NCI-H1436 (cell line): Measurements from ENCODE around the gene NDUFAF8.

Experiments used
- DNase-seq: peaks from one replicate; lab custom pipeline; 2025; lab: John Stamatoyannopoulos, UW

The NDUFAF8 gene, protein sequence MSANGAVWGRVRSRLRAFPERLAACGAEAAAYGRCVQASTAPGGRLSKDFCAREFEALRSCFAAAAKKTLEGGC

DNA sequence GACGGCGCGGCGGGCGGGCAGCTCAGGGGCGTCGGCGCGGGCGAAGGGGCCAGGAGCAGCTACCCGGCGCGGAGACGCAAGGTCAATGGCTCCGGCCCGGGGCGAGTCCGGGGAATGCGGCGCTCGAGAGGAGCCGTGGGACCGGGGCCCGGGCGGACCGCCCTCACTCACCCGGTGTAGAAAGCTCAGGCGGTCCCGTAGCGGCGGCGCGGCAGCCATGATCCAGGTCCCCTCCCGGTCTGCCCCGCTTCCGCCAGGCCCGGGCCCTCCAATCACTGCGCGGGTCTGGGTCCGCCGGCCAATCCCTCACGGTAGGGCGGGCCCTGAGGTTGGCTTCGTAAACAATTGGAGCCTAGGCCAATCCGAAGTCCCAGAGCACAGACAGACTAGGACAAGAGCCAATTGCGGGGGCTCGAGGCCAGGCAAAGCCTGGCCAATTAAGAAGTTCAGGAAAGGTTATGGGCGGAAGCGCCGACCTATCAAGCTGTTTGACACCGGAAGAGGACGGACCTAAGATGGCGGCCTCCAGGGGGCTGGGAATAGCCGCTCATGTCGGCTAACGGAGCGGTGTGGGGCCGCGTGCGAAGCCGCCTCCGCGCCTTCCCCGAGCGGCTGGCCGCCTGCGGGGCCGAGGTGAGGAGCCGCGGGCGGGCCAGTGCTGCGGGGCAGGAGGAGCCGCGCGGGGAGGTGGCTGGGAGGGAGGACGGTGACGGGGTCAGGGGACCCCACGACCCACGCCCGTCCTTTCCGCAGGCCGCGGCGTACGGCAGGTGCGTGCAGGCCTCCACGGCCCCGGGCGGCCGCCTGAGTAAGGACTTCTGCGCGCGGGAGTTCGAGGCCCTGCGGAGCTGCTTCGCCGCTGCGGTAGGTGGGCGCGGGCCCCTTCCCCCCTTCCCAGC lies at the start of gene NDUFAF8, which contains the start of gene TEPSIN:
Gene NDUFAF8 (plus strand): TSS at position 504 of the 899 bp plus-strand sequence. CDS start 46 bp downstream, at position 550.
Gene TEPSIN (minus strand): TSS at position 241 of the 899 bp plus-strand sequence. CDS start 22 bp downstream, at position 219.
- peak; percentile 100 for DNase-seq

DNA sequence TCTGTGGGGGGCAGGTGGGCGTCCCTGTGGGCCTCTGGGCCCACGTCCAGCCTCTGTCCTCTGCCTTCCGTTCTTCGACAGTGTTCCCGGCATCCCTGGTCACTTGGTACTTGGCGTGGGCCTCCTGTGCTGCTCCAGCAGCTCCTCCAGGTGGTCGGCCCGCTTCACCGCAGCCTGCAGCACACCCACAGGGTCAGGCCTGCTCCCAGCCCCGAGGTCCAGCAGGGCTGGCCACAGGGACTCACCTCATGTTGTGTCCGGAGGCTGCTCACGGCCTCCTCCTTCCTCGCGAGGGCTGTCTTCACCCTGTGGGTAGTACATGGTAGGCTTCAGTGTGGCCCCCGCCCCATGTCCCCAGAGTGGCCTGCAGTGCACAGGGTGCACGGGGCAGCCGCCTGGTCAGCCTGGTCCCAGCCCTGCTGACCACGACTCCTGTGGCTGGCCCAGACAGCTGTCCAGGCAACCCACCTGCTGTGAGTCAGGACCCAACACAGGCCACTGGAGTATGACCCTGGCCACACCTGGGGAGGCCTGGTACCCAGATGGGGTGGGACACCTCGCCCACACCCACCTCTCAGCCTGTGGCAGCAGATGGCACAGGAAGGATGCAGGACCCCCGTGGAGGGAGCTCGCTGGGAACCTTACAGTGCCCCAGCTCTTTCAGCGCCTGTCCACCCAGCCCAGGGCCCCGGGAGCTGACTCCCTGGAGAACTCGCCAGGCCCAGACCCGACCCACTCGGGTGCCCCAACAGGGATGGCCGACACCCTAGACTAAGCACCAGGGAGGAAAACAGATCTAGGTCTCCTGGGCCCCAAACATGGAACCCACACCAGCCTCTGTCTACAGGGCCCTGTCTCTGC lies 49.2 kb upstream of the NDUFAF8 start:
- no peak for DNase-seq

DNA sequence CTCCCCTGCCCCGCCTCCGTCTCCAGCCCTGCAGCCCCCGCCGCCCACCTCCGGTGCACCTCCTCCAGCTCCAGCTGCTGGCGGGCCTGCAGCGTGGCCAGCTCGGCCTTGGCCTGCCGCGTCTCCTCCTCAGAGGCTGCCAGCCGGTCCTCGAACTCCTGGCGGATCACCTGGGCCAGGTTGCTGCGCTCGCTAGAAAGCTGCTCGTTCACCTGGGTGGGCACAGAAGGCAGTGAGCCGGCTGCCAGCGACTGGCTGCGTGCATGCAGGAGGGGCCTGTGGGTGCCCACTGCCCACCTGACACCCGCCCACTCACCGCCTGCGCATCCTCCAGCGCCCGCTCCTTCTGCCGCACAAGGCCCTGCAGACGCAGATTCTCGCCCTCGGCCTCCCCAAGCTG lies 48.5 kb upstream of the NDUFAF8 start:
- no peak for DNase-seq

DNA sequence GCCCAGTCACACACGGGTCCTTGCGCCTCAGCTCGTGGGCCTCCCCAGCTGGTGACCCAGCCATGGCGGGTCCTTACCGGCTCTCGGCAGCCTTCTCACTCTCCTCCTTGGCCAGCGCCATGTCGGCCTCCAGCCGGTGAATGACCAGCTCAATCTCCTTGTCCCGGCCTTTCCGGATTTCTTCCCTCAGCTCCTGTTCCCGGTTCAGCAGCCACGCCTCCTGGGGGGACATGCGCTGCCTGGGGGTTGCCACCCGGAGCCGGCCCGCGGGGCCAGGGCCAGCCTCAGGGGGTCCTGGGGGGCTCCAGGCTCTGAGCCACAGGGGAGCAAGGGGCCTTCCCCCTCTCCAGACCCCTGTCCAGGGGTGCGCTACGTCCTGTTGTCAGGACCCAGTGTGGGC lies 48.0 kb upstream of the NDUFAF8 start:
- no peak for DNase-seq

DNA sequence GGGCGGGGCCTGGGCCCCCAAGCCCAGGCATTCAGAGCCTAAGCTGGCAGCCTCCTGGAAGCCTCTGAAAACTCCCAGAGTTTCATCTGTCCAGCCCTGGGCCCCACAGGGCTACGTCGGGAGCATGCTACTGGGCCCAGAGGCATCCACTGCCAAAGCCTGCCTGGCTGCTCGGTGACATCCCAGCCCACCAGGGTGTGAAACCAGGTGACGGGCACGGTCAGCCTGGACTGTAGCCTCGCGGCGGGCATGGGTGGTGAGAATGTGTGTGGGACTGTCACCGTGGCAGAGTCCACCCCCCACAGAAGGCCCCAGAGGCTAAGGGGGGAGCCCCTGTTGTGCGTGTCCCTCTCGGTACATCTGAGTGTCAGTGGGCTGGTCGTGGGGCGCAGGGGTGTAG lies 47.5 kb upstream of the NDUFAF8 start:
- no peak for DNase-seq

DNA sequence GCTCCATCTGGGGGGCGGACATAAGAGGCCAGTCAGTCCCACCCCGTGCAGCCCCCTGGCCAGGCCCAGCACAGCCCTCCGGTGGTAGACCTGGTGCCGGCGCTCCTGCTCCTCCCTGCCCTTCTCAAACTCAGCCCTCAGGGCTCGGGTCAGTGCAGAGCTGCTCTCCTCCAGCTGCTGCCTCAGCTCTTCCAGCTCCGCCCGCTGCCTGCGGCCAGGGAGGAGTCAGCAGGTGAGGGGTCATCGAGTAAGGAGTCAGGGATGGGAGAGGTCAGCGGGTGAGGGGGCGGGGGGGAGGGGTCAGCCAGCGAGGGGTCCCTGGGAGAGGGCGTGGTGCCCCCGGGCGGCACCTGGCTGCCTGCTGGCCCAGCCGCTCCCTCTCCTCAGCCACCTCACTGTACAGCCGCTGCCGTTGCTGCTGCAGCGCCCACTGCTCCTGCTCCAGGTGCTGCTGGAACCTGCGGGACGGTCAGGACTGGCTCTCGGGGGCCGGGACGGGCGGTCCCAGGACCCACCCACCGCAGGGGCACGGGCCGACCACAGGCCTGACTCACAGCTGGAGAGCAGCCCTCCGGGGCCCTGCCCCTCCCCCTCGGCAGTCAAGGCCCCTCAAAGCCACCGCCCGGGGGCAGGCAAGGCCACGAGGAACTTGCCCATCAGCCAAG lies 46.6 kb upstream of the NDUFAF8 start:
- DNase-seq: no peak

DNA sequence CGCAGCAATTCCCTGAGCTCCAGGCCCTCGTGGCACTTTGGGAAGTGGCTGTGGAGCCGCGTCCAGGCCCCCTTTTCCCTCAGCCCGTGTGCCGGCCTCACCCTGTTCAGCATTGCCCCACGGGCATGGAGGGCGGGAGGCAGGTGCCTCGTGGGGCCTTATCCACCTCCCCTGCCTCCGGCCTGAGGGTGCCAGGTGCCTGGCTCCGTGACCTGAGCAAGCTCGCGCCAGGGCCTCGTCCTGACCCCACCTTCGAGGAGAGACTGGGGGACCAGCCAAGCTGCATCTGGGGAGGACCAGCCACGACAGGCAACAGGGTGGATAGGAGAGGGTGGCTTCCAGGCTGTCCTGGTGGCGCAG lies 46.1 kb upstream of the NDUFAF8 start:
- no peak for DNase-seq

DNA sequence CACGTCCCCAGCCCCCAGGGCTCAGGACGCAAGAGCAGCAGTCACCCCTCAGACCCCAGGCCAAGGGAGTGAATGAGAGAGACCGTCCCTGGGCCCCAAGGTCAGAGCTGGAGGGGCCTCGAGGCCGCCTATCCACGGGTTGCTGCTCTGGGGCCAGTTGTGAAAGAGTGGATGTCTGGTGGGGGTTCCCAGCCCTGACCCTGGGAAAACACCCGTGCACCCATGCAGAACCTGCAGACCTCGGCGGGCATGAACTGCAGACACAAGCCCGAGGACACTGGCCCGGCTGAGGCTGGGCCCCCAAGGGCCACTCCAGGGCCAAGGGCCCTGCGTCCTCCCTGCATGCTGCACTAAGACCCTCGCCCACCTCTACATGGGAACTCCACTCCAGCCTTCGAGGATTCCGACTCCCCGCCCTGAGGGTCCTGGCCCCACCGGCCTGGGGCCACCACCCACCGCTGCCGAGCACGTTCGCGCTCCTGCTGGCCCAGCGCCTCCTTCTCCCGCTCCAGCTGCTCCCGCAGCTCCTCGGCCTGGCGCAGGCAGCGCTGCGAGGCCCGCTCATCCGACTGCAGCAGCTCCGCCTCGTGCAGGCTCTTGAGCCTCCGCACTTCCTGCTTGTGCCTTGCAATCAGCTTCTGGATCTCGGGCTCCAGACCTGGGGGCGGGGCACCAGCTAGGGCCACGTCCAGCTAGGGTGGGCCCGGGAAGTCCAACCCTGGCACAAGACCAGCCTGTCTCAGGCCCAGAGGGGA lies 45.5 kb upstream of the NDUFAF8 start:
- DNase-seq: no peak

DNA sequence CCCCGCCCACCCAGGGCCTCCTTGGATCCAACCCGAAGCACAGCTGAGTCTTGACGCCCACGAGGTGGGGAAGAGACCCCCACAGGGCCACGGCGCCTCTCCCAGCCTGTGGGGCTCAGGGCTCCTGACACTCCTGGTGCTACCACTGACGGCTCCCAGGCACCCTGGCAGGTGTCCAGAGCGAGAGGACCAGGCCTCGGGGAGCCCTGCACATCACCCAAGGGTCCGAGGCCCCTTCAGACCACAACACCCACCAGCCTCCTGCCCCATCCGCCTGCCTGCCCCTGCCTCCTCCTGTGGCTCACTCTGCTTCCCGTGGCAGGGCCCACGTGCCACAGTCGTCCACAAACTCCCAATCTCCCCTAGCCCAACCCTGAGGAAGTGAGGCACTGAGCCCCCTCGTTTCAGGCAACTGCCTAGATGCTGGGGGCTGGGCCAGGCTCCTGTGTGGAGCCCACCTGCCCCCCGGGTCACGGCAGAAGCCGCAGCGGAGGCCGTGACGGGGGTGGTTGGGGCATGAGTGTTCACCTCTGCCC lies 44.8 kb upstream of the NDUFAF8 start:
- DNase-seq: no peak

DNA sequence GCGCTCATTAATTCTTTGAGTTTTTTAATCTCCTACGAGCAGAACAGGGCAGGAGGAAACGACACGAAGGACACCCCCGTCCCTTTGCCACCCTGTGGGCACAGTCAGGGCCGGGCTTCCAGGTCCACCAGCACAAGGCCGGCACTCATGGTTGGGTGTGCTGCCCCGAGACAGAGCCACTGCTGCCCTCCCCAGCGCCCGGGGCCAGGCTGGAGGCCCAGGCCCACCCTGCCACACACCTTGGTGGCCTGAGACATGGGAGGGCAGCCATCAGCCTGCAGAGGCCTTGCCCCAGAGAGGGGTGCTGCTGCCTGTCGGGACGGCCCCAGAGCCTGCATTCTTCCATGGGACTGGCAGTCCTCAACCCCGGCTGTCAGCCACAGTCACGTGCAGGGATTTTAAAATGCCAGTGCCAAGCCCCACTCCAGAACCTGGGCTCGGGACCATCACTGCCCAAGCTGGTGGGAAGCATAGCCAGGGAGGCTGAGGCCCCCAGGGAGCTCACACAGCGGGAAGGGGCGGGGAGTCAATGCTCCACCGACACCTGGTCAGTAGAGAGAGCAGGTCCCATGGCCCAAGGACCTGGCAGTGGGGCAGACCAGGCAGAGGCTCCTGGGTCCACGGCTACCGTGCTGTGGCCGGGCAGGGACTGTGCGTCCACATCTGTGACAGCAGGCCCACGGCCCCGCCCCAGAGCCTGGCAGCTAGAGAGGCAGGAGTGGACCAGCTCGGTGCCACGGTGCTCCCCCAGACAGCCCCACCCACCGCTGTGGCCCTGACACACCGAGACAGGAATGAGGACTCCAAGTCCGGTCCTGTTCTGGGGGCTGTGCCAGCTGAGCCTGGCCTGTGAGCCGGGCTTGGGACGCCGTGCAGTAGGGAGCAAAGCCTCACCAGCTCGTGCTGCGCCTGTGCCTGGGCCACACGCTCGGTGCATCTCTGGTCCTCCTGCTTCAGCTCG lies 43.9 kb upstream of the NDUFAF8 start:
- no peak for DNase-seq

DNA sequence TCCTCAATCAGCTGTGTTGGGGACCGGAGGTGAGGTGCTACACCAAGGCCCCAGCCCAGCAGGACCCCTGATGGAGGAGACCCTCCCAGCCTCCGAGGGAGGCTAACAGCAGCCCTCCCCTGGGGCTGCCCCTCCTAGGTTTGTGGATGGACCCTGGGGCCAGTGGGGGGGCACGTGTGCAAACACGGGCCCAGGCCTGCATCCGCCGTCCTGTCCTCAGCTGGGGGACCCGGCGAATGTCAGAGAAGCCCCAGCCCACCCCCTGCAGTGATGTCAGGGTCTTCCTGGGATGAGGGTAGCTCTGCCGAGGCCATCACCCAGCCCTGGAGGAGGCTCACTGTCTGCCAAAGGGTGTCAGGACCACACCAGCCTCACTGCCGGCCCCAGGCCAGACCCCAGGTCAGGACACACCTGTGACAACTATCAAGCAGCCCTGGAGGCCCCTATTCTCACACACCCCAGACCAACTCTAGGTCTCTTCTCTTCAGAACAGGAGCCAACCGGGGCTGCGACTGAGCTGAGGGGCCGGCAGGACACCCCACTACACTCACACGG lies 43.1 kb upstream of the NDUFAF8 start:
- DNase-seq: no peak

DNA sequence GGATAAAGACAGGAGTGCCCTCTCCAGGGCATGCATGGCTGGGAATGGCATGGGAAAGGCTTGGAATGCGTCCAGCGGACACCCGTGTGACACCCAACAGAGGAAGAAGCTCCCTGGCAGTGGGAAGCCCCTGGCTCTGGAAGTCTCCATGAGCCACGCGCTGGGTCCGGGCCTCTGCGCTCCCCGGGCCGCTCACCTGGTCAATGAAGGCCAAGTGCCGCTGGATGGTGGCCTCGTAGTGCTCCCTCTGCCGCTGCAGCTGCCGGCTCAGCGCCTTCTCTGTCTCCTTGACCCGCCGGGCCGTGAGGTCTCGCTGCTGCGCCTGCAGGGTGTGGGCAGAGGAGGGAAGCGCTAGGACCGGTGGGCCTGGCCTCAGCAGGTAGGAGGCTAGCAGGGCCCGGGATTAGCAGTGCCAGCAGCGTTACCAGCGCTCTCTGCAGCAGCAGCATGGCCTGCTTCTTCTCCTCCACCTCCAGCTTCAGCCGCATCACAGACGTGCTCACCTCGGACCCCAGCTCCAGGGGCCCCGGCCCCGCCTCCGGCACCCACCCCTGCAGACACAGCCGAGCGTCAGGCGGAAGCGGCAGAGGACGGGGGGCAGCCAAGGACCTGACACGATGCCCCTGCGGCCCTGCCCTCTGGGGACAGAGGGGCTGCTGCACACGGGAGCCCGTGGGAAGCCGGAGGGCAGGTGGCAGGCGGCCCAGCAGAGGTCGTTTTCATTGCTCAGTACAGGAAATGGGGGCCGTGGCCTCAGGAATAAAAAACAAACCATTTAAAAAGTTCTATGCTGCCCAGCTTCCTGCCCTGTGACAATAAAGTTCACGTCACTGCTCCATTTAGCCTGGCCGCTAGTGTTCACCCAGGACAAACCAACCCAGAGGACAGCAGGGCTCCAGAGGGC lies 42.4 kb upstream of the NDUFAF8 start:
- no peak for DNase-seq

DNA sequence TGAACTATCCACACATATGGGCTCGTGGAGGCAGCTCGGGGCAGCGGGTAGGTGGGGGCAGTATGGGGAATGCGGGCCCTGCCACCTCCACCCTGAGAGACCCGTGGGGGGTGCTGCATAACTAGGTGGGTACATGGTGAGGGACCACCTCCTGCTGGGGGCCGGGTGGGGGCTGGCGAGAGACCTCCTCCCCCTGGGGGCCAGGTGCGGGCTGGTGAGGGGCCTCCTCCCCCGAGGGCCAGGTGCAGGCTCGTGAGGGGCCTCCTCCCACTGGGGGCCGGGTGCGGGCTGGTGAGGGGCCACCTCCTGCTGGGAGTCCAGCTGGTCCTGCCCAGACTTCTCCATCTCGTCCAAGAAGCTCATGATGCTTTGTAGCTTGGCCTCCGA lies 41.7 kb upstream of the NDUFAF8 start:
- no peak for DNase-seq

DNA sequence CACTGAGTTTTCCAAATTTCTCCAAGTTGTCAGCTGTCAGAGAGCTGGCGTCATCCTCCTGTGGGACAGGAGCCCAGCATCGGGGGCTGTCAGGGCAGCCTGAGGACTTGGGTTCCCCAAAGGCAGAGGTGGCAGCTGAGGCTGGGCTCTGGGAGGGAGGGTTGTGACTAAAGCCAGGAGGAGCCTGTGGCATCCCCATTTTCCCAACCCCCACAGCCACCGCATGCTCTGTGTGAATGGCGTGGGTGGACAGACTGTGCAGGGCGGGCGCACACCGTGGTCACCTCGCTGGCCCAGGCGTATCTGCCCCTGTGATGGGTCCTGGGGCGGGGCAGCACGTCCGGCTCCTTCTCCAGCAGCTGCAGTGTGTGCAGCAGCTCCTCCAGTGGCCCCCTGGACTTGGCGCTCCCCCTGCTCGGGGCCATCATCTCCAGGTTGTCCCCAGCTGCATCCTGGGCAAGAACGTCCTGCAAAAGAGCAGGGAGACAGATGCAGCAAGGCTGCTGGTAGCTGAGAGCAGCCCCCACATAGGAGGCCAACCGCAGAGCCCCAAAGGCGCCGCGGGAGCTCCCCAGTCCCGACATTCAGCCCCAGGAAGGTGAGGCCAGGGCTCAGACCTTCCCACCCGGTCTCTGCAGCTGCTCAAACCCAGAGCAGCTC lies 41.2 kb upstream of the NDUFAF8 start:
- no peak for DNase-seq

DNA sequence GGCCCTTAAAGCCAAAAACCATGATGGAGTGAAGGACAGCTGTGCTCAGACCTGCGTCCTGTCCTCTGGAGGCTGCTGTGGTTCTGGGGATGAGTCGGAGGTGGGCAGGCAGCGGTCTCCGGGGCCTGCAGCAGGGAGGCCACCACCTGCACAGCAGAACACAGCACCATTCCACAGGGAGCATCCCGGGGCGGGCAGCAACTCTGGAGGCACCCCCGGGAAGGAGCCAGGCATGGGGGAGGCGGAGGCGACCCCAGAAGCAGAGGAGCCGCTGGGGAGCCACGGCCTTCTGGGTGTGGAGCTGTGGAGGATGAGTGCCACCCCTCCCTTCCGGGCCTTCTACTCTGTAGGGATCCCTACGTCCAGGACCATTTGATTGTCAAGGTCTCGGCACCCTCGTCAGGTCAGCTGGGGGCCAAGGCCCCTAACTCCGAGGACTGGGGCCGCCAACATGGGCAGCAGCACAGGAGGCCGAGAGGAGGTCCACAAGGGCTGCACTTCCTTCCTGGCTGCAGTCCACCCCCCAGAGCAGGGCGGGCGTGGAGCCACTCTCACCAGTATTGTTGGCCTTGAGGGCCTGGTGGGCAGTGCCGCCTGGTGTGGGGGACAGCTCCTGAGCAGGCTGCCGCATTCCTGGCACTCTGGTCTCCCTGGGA lies 40.2 kb upstream of the NDUFAF8 start:
- no peak for DNase-seq

DNA sequence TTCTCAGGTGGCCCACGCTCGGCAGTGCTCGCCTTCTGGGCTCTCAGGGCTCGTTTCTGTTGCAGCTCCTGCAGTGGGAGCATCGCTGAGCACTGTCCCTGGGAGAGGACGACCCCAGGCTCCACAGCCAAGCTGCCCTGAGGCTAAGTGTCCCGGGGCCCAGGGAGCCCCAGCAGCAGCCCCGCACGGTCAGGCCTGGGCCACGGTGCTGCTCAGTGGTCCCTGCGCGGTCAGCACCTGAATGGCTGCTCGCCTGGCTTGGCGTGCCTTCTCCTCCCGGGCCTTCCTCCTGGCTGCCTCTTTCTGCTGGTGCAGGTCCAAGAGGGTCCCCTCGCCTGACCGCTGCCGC lies 39.7 kb upstream of the NDUFAF8 start:
- DNase-seq: no peak

DNA sequence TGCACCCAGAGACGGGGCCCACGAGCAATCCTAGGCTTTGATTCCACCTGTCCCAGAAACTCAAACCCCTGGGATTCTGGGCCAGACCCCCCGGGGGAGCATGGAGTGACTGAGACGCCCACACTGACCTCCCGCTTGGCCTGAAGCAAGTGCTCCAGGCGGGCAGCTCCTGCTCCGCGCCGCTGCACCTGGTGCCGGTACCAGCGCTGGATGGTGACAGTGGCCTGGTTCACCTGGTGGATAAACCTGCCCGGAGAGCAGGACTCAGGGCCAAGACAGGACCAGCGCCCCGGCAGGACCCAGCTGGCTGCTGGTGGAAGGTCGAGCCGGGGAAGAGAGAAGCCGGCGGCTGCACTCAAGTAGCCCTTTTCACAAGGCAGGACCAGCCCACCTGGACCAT lies 38.9 kb upstream of the NDUFAF8 start:
- DNase-seq: no peak
